OCI-LY7 (cell line): Measurements from ENCODE around the gene GRID1. TPM values are rescaled to one million over a fixed set of nuclear protein-coding genes. Genes with fewer than 3 reads are reported as not detected.

ENCODE experiments used
- BruUV-seq: library from RNA; stranded (reverse); fragments of 400-500 nt; replicated peaks from 2 replicates; lab custom pipeline; 2021; lab: Mats Ljungman, UMichigan
- CTCF ChIA-PET: fragments of 300-600 bp; sonication (Branson Sonifier 250); formaldehyde crosslinking; loops from one replicate; lab custom pipeline; 2022; ENCODE audit warnings: antibody characterized with exemption; ENCODE audit not compliant: unreplicated experiment; lab: Charles Lee
- POLR2A ChIA-PET: fragments of 300-600 bp; sonication (Branson Sonifier 250); formaldehyde crosslinking; loops from one replicate; lab custom pipeline; 2022; ENCODE audit warnings: antibody characterized with exemption; lab: Charles Lee
- DNase-seq: peaks from one replicate; pipeline ENCODE4 v3.0.0-alpha.2; 2015; ENCODE audit warnings: low spot score
- H2AFZ ChIP-seq: fragments of 200-600 bp; sonication (generic), shearing (Covaris generic); 2 replicates; pipeline ENCODE4 v1.6.1; 2014; ENCODE audit warnings: mild to moderate bottlenecking, antibody characterized with exemption, low read length, moderate library complexity
- H3K27ac ChIP-seq: fragments of 200-600 bp; sonication (generic); 2 replicates; pipeline ENCODE4 v1.5.1; 2014; ENCODE audit warnings: mixed run types, low read depth, mild to moderate bottlenecking, moderate library complexity, low read length, inconsistent platforms; ENCODE audit not compliant: poor library complexity, severe bottlenecking
- H3K36me3 ChIP-seq: fragments of 200-600 bp; sonication (generic); 2 replicates; pipeline ENCODE4 v1.6.1; 2014; ENCODE audit warnings: mild to moderate bottlenecking, antibody characterized with exemption, low read length, moderate library complexity, mixed read lengths; ENCODE audit not compliant: insufficient read depth
- H3K4me1 ChIP-seq: fragments of 200-600 bp; sonication (generic); 2 replicates; pipeline ENCODE4 v1.5.1; 2014; ENCODE audit warnings: mild to moderate bottlenecking, low read length; ENCODE audit not compliant: insufficient read depth, poor library complexity, severe bottlenecking
- H3K4me2 ChIP-seq: fragments of 200-600 bp; sonication (generic); 2 replicates; pipeline ENCODE4 v1.6.1; 2014; ENCODE audit warnings: mild to moderate bottlenecking, low read length
- H3K4me3 ChIP-seq: fragments of 200-600 bp; sonication (generic); 2 replicates; pipeline ENCODE4 v1.5.1; 2014; ENCODE audit warnings: mild to moderate bottlenecking, low read depth, low read length; ENCODE audit not compliant: poor library complexity, severe bottlenecking
- H3K79me2 ChIP-seq: fragments of 200-600 bp; sonication (generic); 2 replicates; pipeline ENCODE4 v1.6.1; 2016; ENCODE audit warnings: low read depth, mild to moderate bottlenecking, low read length, moderate library complexity, mixed read lengths; ENCODE audit not compliant: insufficient read depth
- H3K9me2 ChIP-seq: fragments of 200-600 bp; sonication (generic); 2 replicates; pipeline ENCODE4 v1.6.1; 2016; ENCODE audit warnings: mild to moderate bottlenecking, low read length, mixed read lengths; ENCODE audit not compliant: insufficient read depth
- H3K9me3 ChIP-seq: fragments of 200-600 bp; sonication (generic); 2 replicates; pipeline ENCODE4 v1.6.1; 2014; ENCODE audit warnings: mild to moderate bottlenecking, mixed run types, low read length, mixed read lengths
- H4K20me1 ChIP-seq: fragments of 200-600 bp; sonication (generic); 2 replicates; pipeline ENCODE4 v1.6.1; 2014; ENCODE audit warnings: mild to moderate bottlenecking, antibody characterized with exemption, low read length, moderate library complexity, mixed read lengths; ENCODE audit not compliant: insufficient read depth
- CTCF ChIP-seq: fragments of 200-600 bp; sonication (generic); conservative IDR thresholded peaks from 2 replicates; pipeline ENCODE4 v1.5.1; 2014; ENCODE audit warnings: mild to moderate bottlenecking, antibody characterized with exemption, low read length, moderate library complexity, mixed read lengths
- EZH2phosphoT487 ChIP-seq: fragments of 200-600 bp; sonication (generic); IDR thresholded peaks from 2 replicates; pipeline ENCODE4 v1.6.1; 2018; ENCODE audit warnings: low read depth, borderline replicate concordance, mild to moderate bottlenecking, mixed run types, antibody characterized with exemption, low read length, moderate library complexity, mixed read lengths
- intact Hi-C: fragments of 100-400 bp; cut with micrococcal nuclease; formaldehyde crosslinking; loops from one replicate; pipeline ENCODE4 v1.10.0; 2022; ENCODE audit not compliant: unreplicated experiment
- total RNA-seq, 2 experiments: library from RNA; depleted of rRNA in 1 of 2; stranded (reverse); fragments of >200 nt in 1 of 2; shearing (Covaris generic) in 1 of 2; gene quantifications; 2 replicates each; pipeline ENCODE4 v1.2.3, GENCODE V29; 2014 to 2022

The GRID1 gene
- total RNA-seq, 2 experiments from 2014 or later = 1.6 to 3.7 TPM

GRCh38 chr10:85658518-85658917 is 708.1 kb downstream of the GRID1 start:
- TF ChIP-seq CTCF = no peak
- no peak for TF ChIP-seq EZH2phosphoT487
- H3K36me3 ChIP-seq = no peaks in the 10 kb centered on the region
- H3K9me2 ChIP-seq = no peaks in the 10 kb centered on the region
- no peaks in the 10 kb centered on the region for H3K9me3 ChIP-seq
- no TSS peak for BruUV-seq
- no peak overlapping the region for H2AFZ ChIP-seq
- no peak for DNase-seq
- H3K27ac ChIP-seq = no peak overlapping the region
- ChIA-PET POLR2A (no interaction called here), CTCF (no interaction called here)
- no peaks in the 10 kb centered on the region for H3K79me2 ChIP-seq
- no peak overlapping the region for H3K4me3 ChIP-seq
- no peaks in the 10 kb centered on the region for H3K4me1 ChIP-seq
- no peaks in the 10 kb centered on the region for H4K20me1 ChIP-seq
- intact Hi-C loops = no loop called here
- no peak overlapping the region for H3K4me2 ChIP-seq

- no peaks in the 10 kb centered on the region for H3K36me3 ChIP-seq
- H3K9me2 ChIP-seq = no peaks in the 10 kb centered on the region
- H3K4me2 ChIP-seq = no peak overlapping the region
- POLR2A ChIA-PET = interaction anchor here (0.8 to 1.2 kb wide), 2 partner anchors 10 to 743 kb away, joined by 3 read pairs; no protein-coding TSS in a partner anchor
- intact Hi-C loops = no loop called here
- H3K4me1 ChIP-seq = no peaks in the 10 kb centered on the region
- TF ChIP-seq EZH2phosphoT487 = no peak
- TF ChIP-seq CTCF = no peak
- CTCF ChIA-PET = no interaction called here
- no peak overlapping the region for H3K27ac ChIP-seq
- DNase-seq = no peak
- H2AFZ ChIP-seq = no peak overlapping the region
- no peaks in the 10 kb centered on the region for H4K20me1 ChIP-seq
- H3K9me3 ChIP-seq = no peaks in the 10 kb centered on the region
- no peaks in the 10 kb centered on the region for H3K79me2 ChIP-seq
- BruUV-seq = no TSS peak
- H3K4me3 ChIP-seq = no peak overlapping the region
Measured at GRCh38 chr10:85657476-85658113, 709.0 kb downstream of the GRID1 start.

GRCh38 chr10:85655411-85655810 is 711.2 kb downstream of the GRID1 start:
- intact Hi-C loops = no loop called here
- H2AFZ ChIP-seq = no peak overlapping the region
- H3K9me3 ChIP-seq = no peaks in the 10 kb centered on the region
- no peak overlapping the region for H3K27ac ChIP-seq
- no peak overlapping the region for H3K4me3 ChIP-seq
- H3K36me3 ChIP-seq = no peaks in the 10 kb centered on the region
- POLR2A ChIA-PET = interaction anchor here (0.6 to 0.7 kb wide), 2 partner anchors 42 to 445 kb away, joined by 3 read pairs; no protein-coding TSS in a partner anchor
- H4K20me1 ChIP-seq = no peaks in the 10 kb centered on the region
- no peaks in the 10 kb centered on the region for H3K9me2 ChIP-seq
- no peak for DNase-seq
- TF ChIP-seq EZH2phosphoT487 = no peak
- no peak for TF ChIP-seq CTCF
- no TSS peak for BruUV-seq
- no peaks in the 10 kb centered on the region for H3K79me2 ChIP-seq
- no peaks in the 10 kb centered on the region for H3K4me1 ChIP-seq
- no peak overlapping the region for H3K4me2 ChIP-seq
- CTCF ChIA-PET = no interaction called here
